DMS114 treated with DMSO at 0.1 percent for 48 hours (cell line): ENCODE data around the gene EFCAB12.
A peak's percentile ranks its signal among the peaks of the same experiment; 100 is the strongest.

Experiments used
- DNase-seq: peaks from one replicate; lab custom pipeline; 2025; ENCODE audit not compliant: unreplicated experiment; lab: John Stamatoyannopoulos, UW

The EFCAB12 gene

DNA sequence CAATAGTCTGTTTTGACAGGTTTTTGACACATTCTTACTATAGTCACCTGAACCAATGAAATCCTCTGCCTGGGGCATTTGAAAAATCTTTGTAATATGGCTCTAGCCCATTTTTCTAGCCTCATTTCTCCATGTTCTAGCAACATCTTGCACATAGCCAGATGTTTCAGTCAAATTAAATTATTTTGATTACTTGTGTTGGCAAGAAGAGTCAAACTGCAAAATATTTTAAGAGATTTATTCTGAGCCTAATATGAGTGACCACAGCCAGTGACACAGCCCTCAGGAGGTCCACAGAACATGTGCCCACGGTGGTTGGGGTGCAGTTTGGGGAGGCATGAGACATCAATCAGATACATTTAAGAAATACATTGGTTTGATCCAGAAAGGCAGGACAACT lies 18.5 kb upstream of the EFCAB12 start:
- DNase-seq = no peak

DNA sequence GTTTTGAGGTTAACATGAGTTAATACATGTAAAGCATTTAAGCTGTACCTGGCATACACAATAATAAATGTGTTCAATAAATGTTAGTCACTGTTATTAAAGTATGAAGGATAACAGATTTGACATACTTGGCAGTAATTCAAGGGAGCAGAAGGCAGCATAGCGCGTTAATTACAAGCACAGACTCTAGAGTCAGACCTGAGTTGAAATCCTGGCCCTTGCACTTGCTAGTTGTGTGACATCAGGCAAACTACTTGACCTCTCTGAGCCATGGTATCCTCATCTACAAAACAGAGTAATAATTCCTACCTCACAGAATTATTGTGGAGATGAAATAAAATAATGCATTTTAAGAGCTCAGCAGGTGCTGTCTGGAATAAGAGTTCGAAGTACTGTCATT lies 17.0 kb upstream of the EFCAB12 start:
- DNase-seq = no peak

DNA sequence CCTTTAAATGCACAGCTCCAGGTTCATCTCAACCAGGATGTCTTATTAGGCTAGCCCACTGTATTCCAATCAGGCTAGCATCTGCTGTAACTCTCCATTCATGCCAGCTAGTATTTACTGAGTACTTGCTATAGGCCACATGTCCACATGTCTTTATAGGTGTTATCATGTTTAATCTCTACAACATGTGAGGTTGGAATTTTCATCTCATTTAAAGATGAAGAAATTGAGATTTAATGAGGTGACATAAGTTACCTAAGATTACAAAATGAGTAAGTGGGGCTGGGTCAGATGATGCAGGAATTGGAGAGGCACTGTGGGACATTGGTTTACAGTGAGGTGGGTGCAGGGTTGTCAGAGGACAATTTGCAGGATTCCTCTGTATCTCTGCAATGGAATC lies 14.5 kb upstream of the EFCAB12 start:
- DNase-seq = no peak

DNA sequence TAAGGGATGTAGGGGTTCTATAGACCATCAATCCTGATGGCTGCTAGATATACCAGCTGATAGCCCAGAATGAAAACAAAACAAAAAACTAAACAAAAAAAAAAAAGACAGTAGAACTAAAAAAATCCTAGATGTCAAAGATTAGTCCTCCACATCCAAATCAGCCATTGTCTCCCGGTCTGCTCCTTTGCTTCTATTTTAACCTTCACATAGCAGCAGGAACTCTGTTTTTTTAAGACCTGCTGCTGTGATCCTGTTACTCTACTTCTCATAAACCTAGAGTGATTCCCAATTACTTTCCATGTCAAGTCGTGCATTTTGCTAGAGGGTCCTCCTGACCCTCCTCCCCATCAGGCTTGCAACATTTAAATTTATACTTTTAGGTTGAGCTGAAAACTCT lies 14.1 kb upstream of the EFCAB12 start:
- no peak for DNase-seq

DNA sequence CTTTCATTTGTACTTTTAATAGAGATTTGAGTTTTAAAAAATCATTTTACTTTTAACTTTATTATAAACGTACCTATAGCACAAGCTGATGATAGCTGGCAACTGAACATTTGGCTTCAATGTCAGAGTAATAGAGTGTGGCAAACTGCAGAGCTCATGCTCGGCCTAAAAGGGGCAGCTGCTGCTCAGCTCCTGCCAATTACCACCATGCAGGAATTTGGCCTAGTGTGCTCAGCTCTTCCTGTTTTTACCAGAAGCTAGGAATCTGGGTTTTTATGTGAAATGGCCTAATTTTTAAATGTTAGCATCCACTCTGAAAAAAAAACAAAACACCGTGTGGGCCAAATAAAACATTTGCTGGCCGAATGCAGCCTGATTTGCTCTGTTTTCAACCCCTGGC lies 13.3 kb upstream of the EFCAB12 start:
- no peak for DNase-seq

DNA sequence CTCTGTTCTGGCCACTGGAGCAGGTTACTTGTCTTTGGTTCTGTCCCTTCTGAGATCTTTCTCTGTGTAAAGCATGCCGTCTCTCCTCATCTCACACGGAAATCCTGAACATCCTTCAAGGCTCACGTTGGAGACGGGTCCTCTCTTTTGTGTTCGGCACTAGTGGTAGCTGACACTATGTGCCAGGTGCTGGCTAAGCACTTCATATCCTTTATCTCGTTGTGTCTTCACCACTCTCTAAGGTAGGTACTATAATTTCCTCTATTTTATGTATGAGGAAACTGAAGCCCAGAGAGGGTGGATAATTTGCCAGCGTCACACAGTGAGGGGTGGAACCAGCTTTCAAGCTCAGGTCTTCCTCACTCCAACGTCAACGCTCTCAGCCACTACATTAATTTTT lies 12.8 kb upstream of the EFCAB12 start:
- no peak for DNase-seq

DNA sequence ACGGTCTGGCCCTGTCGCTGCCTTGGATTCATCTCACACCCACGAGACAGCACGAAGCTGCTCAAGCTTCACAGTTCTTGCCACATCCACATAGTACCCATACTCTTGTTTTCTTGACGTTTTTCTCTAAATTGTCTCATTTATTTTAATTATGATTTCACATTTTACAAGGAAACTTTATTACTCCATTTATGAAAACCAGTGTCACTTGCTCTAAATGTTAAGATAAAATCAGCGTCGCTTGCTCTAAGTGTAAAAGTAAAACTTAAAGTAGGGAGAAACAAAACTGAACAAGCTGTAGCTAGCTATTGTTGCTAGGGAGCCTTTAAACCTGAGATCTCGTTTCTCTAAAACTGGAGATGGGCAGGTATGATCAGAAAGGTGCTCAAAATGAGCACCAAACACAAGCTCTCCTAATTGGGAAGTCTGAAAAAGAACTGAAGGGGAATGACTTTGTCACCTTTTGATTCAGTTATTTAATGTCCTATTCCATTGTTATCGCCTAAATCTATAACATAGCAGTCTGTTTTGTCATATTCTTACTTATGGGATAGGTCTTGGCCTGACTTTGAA lies 12.3 kb upstream of the EFCAB12 start:
- no peak for DNase-seq

DNA sequence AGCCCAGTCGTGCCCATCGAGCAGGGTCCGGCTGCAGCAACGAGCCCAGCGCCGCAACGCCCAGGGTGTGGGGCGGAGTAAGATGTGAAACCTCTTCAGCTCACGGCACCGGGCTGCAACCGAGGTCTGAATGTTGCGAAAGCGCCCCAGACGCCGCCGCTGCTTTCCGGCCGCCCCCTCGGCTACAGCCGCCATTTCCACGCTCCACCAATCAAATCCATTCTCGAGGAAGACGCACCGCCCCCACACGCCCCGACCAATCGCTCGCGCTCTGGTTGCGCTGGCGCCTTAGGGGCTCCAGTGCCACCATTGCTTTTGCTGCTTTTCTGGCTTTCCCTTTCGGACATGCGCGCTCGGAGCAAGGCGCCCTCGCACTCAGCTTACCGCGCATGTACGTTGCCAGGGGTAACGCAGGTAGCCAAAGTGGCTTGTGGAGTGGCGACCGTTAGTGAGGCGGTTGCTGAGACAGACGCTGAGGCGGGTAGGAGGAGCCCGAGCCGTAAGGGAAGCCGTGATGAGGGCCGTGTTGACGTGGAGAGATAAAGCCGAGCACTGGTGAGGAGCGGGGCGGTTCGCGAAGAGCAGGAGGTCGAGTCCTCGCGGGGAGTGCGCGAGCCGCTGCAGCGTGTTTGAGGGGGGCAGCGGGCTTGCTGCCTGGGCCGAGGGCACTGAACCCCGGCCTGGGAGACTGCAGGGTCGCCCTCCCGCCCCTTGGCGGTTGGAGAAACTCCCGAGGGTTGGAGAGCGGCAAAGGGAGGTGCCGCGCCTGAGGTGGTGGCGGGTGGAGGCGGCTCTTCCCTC lies 11.6 kb upstream of the EFCAB12 start, which contains the start of the genes IFT122 and MBD4:
Gene IFT122 (plus strand): TSS at position 408 of the 801 bp plus-strand sequence. CDS start 107 bp downstream, at position 515.
Gene MBD4 (minus strand): TSS at position 132 of the 801 bp plus-strand sequence. CDS start 115 bp downstream, at position 17.
- peak; percentile 96 for DNase-seq

DNA sequence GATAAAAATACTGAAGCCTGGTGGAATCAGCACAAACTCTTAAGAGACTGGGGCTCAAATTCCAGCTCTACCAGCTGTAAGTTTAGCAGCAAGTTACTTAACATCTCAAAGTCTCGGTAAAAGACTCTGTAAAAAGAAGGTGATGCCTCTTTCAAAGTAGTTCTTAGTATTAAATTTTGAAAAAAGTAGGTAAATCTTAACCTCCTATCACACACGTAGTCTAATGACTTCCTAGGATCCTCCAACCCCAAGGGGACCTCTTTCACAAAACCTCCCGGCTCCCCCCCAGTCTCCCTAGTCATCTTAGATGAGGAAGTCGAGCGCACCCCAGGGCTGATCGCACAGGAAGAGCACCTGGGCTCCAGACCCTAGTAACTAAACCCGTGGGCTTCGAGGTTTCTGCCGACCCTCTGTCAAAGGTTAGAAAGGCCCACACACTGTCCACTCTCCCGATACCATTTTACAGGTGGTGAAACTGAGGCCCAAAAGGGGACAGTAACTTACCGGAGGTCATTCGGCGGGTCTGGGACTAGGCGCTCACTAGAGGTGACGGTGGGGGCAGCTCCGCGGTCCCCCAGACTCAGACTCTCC lies 10.9 kb upstream of the EFCAB12 start:
- DNase-seq = no peak

DNA sequence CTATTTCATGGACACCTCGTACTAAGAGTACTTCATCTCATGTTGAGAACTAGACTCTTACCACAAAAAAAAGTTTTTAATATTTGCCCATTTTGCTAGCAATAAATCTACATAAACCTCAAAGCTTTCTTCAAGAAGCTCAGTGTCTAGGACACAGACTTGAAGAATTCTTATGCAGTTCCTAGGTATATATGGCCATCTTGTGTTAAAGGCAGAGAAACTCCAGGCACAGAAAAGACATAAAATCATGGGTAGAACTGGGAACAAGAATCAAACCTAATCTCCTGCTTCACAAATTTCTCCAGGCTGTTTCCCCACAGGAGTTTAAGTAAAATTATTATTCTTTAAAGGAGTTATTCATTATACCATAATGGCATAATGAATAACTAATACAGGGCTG lies 6.9 kb upstream of the EFCAB12 start:
- DNase-seq = no peak

DNA sequence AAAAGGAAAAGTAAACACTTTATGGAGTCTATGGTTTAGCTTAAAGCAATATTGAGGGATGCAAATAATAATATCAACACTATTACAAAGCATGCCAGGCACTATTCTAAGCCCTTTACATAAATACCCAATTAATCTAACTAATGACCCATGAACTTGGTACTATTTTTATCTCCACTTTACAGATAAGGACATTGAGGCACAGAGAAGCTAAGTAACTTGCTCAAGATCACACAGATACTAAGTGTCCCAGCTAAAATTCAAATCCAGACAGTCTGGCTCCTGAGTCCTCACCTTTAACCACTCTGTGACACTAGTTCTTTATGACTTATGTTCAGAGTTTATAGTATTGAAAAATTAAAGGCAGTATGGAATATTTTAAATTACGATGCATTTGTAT lies 5.7 kb upstream of the EFCAB12 start:
- DNase-seq = no peak

DNA sequence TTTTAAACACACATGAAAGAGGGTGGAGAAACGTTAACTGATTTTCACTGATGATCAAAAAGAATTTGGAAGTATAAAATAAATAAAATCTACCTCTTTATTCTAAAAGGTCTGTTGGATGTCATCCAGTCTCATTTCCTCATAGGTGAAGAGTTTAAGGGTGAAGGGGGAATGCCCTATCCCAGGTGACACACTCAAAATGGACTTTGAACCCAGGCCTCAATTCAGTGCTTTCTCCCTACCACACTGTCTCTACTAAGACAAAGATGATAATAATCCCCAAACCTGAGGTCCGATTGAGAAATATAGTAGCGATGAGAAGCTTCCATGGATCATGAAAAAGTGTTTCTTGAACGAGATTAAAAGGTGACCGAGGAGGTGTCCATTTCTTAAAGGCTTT lies 5.1 kb upstream of the EFCAB12 start:
- no peak for DNase-seq

DNA sequence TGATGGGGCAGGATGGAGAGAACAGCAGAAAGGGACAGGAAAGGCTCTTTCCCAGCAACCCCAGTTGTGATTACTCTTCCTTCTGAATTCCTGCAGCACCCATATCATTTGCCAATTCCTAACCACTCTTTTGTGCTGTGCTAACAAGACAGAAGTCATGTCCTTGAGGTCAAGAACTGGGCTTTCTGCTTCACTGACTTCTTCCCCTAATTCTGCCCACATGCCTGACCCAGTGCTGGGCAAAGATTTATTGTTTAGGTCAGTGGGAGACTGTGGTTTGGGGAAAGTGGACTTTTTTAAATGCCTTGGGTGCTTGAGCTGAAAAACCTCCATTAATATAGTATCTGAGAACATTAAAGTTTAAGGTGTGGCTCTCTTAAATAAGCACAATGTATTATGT lies 4.2 kb upstream of the EFCAB12 start:
- DNase-seq = no peak

DNA sequence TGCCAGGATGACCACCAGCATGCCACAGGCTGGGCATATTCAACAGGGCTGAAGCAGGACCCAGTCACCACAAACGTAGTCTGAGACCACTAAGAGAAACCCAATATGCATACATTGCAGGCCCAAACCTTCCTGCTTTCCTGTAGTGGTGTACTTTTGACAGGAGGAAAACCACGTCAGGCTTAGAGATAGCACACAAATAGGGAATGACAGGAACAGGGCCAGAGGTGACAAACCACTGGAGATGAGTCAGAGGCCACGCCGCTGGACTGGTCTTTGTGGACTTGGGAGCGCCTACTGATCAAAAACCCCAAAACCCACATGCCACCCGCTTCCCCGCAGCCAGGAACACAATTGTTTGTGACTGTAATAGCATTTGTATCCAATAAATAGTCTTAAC lies 3.6 kb upstream of the EFCAB12 start:
- no peak for DNase-seq

DNA sequence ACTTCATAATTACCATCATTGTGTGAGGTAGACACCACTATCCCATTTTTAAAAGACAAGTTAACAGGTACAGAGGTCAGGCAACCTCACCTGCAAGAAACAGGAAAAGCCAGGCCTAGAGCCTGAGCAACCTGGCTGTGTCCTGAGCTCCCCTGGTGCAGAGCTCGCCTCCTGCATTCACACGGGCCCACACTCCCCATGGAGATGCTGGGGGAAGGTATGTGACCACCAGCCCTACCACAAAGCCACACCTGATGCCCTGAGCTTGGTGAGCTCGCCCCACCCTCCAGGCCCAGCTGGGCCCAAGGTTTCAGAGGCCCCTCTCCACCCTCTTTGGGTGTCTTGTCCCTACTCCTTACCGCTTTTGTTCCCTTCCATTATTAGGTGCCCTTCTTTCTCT lies 1.2 kb upstream of the EFCAB12 start:
- DNase-seq = no peak

DNA sequence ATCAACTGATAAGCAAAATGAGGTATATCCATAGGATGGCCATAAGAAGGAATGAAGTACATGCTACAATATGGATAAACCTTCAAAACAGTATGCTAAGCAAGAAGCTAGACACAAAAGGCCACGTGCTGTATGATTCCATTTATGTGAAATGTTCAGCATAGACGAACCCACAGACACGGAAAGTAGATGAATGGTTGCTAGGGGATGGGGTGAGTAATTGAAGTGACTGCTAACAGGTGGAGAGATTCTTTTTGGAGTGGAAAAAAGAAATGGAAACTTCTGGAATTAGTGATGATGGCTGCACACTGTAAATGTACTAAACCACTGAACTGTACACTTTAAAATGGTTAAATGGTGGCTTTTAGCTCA lies 630 bp upstream of the EFCAB12 start:
- DNase-seq = no peak

DNA sequence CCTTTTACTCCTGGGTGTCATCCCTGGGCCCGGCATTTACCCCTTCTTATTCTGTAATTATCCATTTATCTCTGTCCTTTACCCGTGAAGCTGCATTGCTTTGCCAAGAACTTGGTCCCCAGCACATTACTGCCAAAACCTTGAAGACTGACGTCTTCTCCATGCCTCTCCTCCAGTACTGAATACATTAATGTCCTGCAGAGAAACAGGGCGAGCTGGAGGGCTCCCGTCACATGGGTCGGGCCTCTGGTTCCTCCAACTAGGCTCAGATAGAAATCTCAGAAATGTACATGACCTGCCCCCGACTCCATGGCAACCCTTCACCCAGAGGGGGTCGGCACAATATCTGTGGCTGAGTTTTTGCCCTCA lies 445 bp downstream of the EFCAB12 start:
- DNase-seq = no peak

DNA sequence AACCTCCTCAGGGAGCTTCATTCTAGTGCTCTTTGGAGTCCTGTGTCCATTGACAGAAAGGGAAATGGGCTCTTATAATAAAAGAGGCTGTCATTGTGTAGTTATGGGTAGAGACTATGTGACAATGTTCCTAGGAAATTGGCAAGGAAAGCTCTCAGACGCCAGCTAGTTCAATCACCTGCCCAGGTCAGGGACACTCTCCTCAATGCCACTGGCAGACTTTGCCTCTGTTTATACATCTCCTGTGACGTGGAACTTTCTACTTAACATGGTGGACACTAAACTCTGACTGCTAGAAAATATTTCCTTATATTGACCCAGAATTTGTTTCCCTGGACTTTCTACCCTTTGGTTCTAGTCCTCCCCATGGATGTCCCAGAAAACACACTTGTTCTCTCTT lies 2.8 kb downstream of the EFCAB12 start:
- DNase-seq = no peak

DNA sequence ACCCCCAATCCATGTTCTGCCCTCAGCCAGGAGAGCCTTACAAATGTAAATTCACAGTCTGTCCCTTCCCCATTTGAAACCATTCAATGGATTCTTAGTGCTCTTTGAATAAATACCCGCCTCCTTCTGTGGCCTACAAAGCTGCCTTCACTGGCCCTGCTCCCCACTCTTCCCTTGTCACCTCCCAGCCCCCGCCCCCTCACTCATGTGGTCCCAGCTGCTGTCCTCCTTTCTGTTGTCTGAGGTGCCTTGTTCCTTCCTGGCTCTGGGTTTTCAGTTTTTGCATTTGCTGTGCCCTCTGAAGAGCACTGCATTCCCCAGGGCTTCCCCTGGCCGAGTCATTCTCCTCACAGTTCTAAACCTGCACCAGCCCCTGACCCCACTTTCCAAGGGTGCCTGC lies 3.2 kb downstream of the EFCAB12 start:
- DNase-seq = no peak

DNA sequence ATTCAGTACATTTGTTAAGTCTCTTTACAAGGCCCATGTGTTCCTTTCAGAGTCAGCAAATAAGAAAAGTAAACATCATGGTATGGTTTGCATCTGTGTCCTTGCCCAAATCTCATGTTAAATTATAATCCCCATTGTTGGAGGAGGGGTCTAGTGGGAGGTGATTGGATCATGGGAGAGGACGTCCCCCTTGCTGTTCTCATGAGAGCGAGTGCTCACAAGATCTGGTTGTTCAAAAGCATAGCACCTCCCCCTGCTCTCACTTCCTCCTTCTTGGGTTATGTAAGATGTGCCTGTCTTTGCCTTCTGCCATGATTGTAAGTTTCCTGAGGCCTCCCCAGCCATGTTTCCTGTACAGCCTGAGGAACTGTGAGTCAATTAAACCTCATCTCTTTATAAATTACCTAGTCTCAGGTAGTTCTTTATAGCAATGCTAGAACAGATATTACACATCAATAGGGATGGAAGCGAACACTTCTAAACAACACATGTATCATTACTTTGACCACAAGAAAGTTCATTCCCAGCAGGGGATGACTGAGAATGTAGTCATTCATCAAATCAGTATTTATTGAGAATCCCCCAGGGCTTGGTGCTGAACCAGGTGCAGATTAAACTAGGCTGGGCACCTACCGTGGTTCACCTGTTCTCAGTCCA lies 4.1 kb downstream of the EFCAB12 start:
- DNase-seq = no peak

DNA sequence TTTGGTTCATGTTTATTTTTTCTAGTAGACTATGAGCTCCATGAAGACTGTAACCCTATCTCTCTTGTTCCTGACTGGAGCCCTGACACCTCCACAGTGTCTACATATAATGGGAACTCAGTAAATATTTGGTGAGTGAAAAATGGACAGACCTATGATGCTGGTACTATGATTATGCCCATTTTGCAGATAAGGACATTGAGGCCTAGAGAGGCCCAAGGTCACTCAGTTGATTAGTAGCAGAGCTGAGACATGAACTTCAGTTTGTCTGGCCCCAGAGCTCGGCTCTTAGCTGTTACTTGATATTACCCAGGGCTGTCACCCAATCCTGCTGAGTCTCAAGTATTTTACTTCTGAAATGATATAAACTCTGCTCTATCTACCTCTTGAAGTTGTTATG lies 5.5 kb downstream of the EFCAB12 start:
- no peak for DNase-seq
